Activated B cell treated with CpG ODN at 0.5 μM for 24 hours (primary cell): ENCODE measurements around the gene MAML1. TPM values are rescaled to one million over a fixed set of nuclear protein-coding genes. Genes with fewer than 3 reads are reported as not detected.

Experiments used
- ATAC-seq: fragments of 200-7000 bp; cut with Tn5 transposase; one replicate; pipeline ENCODE4 v1.10.0; 2021; ENCODE audit warnings: low read depth, mild to moderate bottlenecking, moderate library complexity
- CTCF ChIA-PET: fragments of 350-600 bp; sonication (Branson Sonifier 250); formaldehyde crosslinking; loops from one replicate; lab custom pipeline; 2021; ENCODE audit warnings: antibody characterized with exemption; lab: Charles Lee
- POLR2A ChIA-PET: fragments of 350-600 bp; sonication (Branson Sonifier 250); formaldehyde crosslinking; loops from one replicate; lab custom pipeline; 2021; ENCODE audit warnings: antibody characterized with exemption; lab: Charles Lee
- DNase-seq: peaks from one replicate; pipeline ENCODE4 v3.0.0; 2022
- H3K27ac Mint-ChIP-seq: one replicate; pipeline ENCODE4 v1.8.0; 2020; ENCODE audit warnings: mixed read lengths
- H3K27me3 Mint-ChIP-seq: one replicate; pipeline ENCODE4 v1.8.0; 2021; ENCODE audit warnings: mixed read lengths
- H3K36me3 Mint-ChIP-seq: one replicate; pipeline ENCODE4 v1.8.0; 2021; ENCODE audit warnings: low read depth, mixed read lengths
- H3K4me1 Mint-ChIP-seq: one replicate; pipeline ENCODE4 v1.8.0; 2021; ENCODE audit warnings: mixed read lengths
- H3K4me3 Mint-ChIP-seq: one replicate; pipeline ENCODE4 v1.8.0; 2020; ENCODE audit warnings: mild to moderate bottlenecking, mixed read lengths
- H3K9me3 Mint-ChIP-seq: one replicate; pipeline ENCODE4 v1.8.0; 2020; ENCODE audit warnings: mixed read lengths
- CTCF ChIP-seq: fragments of 200-600 bp; IDR thresholded peaks from one replicate; pipeline ENCODE4 v1.8.0; 2022; ENCODE audit warnings: antibody characterized with exemption, mild to moderate bottlenecking
- intact Hi-C: fragments of 100-400 bp; cut with micrococcal nuclease; formaldehyde crosslinking; loops from one replicate; pipeline ENCODE4 v1.15.1; 2024
- total RNA-seq: library from RNA; stranded (reverse); gene quantifications from 2 replicates; pipeline ENCODE4 v1.2.3, GENCODE V29; 2022

Gene MAML1
- total RNA-seq, 1 donor from 2014 or later: 38.8 TPM

DNA sequence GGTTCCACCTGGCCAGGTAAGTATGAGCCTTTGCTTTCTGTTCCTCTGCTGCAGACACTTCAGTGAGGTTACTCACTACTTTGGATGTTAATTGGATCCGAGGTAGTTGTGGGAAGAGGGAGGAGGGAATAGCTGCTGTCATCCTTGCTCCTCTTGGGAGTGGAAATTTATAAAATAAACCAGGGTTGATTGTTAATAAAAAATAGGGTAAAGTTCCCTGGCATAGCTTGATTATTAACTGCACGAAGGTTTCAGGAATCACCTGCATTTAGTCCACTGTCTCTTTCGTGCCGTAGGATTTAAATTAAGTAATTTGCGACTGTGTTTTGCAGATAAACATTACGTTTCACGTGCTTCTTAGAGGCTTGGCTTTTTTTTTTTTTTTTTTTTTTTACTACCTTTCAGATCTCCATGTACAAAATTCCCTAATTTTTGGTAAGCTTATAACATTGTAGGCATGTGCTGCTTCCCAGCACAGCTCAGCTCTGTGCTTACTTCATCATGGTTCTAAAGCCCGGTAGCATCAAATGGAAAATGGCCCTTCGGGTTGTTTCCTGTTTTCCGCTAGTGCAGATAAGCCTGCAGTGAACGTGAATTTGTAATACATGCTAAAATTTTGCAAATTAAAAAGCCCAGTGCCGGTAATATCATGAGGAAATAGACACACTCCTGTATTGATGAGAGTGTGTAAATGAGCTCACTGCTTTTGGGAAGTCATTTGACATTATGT, 34.3 kb downstream of the MAML1 start:
- CTCF ChIA-PET: interaction anchor here (1.1 to 1.6 kb wide), 2 partner anchors 35 to 61 kb away, joined by 3 read pairs; no protein-coding TSS in a partner anchor
- TF ChIP-seq CTCF: no peak
- Mint-ChIP-seq H3K4me1 (peaks cover 27% of the 10 kb centered on the region), H3K27me3 (no peaks in the 10 kb centered on the region), H3K36me3 (peaks cover 63% of the 10 kb centered on the region), H3K9me3 (no peaks in the 10 kb centered on the region), H3K27ac (no peak overlapping the region), H3K4me3 (no peak overlapping the region)
- ATAC-seq: no peak
- POLR2A ChIA-PET: interaction anchor here (0.7 kb wide), 1 partner anchor 85 kb away, joined by 3 read pairs; no protein-coding TSS in a partner anchor
- intact Hi-C loops: no loop called here
- DNase-seq: no peak

- CTCF ChIA-PET: interaction anchor here (1.1 to 1.6 kb wide), 2 partner anchors 34 to 60 kb away, joined by 3 read pairs; no protein-coding TSS in a partner anchor
- H3K9me3 Mint-ChIP-seq: no peaks in the 10 kb centered on the region
- peaks cover 20% of the 10 kb centered on the region for H3K4me1 Mint-ChIP-seq
- H3K27ac Mint-ChIP-seq: no peak overlapping the region
- no peak for TF ChIP-seq CTCF
- H3K36me3 Mint-ChIP-seq: peaks cover 70% of the 10 kb centered on the region
- H3K4me3 Mint-ChIP-seq: no peak overlapping the region
- ATAC-seq (no peak), DNase-seq (no peak)
- intact Hi-C loops: no loop called here
- no peaks in the 10 kb centered on the region for H3K27me3 Mint-ChIP-seq
- POLR2A ChIA-PET: no interaction called here
Observed at GRCh38 chr5:179767496-179768100, 35.0 kb downstream of the MAML1 start.

GRCh38 chr5:179768326-179769085, 35.9 kb downstream of the MAML1 start:
- no peak overlapping the region for H3K27ac Mint-ChIP-seq
- peaks cover 79% of the 10 kb centered on the region for H3K36me3 Mint-ChIP-seq

GRCh38 chr5:179769271-179769670, 36.6 kb downstream of the MAML1 start:
- POLR2A ChIA-PET: no interaction called here
- no peaks in the 10 kb centered on the region for H3K9me3 Mint-ChIP-seq
- TF ChIP-seq CTCF: no peak
- peaks cover 86% of the 10 kb centered on the region for H3K36me3 Mint-ChIP-seq
- CTCF ChIA-PET: no interaction called here
- DNase-seq (no peak), ATAC-seq (no peak)
- no peak overlapping the region for H3K4me3 Mint-ChIP-seq
- no peaks in the 10 kb centered on the region for H3K27me3 Mint-ChIP-seq
- H3K27ac Mint-ChIP-seq: no peak overlapping the region
- intact Hi-C loops: no loop called here
- H3K4me1 Mint-ChIP-seq: peaks cover 10% of the 10 kb centered on the region

More at GRCh38 chr5:179768326-179769085, 35.9 kb downstream of the MAML1 start:
- ChIA-PET CTCF (no interaction called here), POLR2A (no interaction called here)
- DNase-seq (no peak), ATAC-seq (no peak)
- no peaks in the 10 kb centered on the region for H3K9me3 Mint-ChIP-seq
- no peaks in the 10 kb centered on the region for H3K27me3 Mint-ChIP-seq
- peaks cover 11% of the 10 kb centered on the region for H3K4me1 Mint-ChIP-seq
- intact Hi-C loops: no loop called here
- no peak overlapping the region for H3K4me3 Mint-ChIP-seq
- no peak for TF ChIP-seq CTCF

GRCh38 chr5:179769796-179770195, 37.2 kb downstream of the MAML1 start:
- Mint-ChIP-seq H3K27me3 (no peaks in the 10 kb centered on the region), H3K4me3 (no peak overlapping the region), H3K36me3 (peaks cover 90% of the 10 kb centered on the region), H3K9me3 (no peaks in the 10 kb centered on the region), H3K27ac (no peak overlapping the region), H3K4me1 (peaks cover 10% of the 10 kb centered on the region)
- ChIA-PET CTCF (no interaction called here), POLR2A (no interaction called here)
- ATAC-seq (no peak), DNase-seq (no peak)
- intact Hi-C loops: no loop called here
- TF ChIP-seq CTCF: no peak
